Thyroid gland (tissue), 4 donors: ENCODE results near the gene ZNF469. TPM values are rescaled to one million over a fixed set of nuclear protein-coding genes. Genes with fewer than 3 reads are reported as not detected.
A peak's percentile ranks its signal among the peaks of the same experiment; 100 is the strongest.

ENCODE experiments used
- DNase-seq, 2 donors: peaks; one replicate each; pipeline ENCODE4 v3.0.0-alpha.2; 2019
- H3K27ac ChIP-seq, 3 donors: fragments of 200-600 bp; sonication (generic); 1 replicate in 2 of 3; 2 replicates in 1 of 3; pipeline ENCODE4 v1.5.1; 2016 to 2019; ENCODE audit warnings: mild to moderate bottlenecking in 1 of 3, moderate library complexity in 1 of 3
- H3K27me3 ChIP-seq: fragments of 200-600 bp; sonication (generic); one replicate; pipeline ENCODE4 v1.5.1; 2019
- H3K36me3 ChIP-seq, 2 donors: fragments of 200-600 bp; sonication (generic); one replicate each; pipeline ENCODE4 v1.5.1; 2016 to 2019
- H3K4me1 ChIP-seq, 2 donors: fragments of 200-600 bp; sonication (generic); one replicate each; pipeline ENCODE4 v1.5.1; 2017 to 2019
- H3K4me3 ChIP-seq, 3 donors: fragments of 200-600 bp; sonication (generic); replicated peaks in 1 of 3; 1 replicate in 2 of 3; 2 replicates in 1 of 3; pipeline ENCODE4 v1.5.1; 2016; ENCODE audit warnings: mild to moderate bottlenecking in 1 of 3
- H3K9me3 ChIP-seq: fragments of 200-600 bp; sonication (generic); one replicate; pipeline ENCODE4 v1.5.1; 2017
- POLR2A ChIP-seq, 2 donors: fragments of 450-650 bp; IDR thresholded peaks; one replicate each; pipeline ENCODE4 v1.6.1; 2017; ENCODE audit warnings: antibody characterized with exemption in 2 of 2, mild to moderate bottlenecking in 2 of 2, moderate library complexity in 1 of 2
- WGBS, 2 donors: methylation state at CpG; one replicate each; pipeline ENCODE4 v1.1.5; 2017; 5-methylcytosine and 5-hydroxymethylcytosine counted together
- intact Hi-C: fragments of 100-400 bp; cut with DNase I; formaldehyde crosslinking; loops from one replicate; pipeline ENCODE4 v1.15.1; 2023
- total RNA-seq, 4 donors: library from RNA; depleted of rRNA; stranded (reverse); fragments of >200 nt; gene quantifications; one replicate each; pipeline ENCODE4 v1.2.3, GENCODE V29; 2016
- TF ChIP-seq, protein P1 (sequence below), 6 experiments: fragments of 200-600 bp in 3 of 6; fragments of 450-650 bp in 3 of 6; sonication (generic) in 3 of 6; IDR thresholded peaks; one replicate each; pipeline ENCODE4 v1.5.1; 2016 to 2019; ENCODE audit warnings: antibody characterized with exemption in 6 of 6, mild to moderate bottlenecking in 2 of 6, inconsistent platforms in 1 of 6, moderate library complexity in 1 of 6

The ZNF469 gene
- total RNA-seq, 4 donors from 2014 or later: 0.22 to 0.96 (median 0.32) TPM

DNA sequence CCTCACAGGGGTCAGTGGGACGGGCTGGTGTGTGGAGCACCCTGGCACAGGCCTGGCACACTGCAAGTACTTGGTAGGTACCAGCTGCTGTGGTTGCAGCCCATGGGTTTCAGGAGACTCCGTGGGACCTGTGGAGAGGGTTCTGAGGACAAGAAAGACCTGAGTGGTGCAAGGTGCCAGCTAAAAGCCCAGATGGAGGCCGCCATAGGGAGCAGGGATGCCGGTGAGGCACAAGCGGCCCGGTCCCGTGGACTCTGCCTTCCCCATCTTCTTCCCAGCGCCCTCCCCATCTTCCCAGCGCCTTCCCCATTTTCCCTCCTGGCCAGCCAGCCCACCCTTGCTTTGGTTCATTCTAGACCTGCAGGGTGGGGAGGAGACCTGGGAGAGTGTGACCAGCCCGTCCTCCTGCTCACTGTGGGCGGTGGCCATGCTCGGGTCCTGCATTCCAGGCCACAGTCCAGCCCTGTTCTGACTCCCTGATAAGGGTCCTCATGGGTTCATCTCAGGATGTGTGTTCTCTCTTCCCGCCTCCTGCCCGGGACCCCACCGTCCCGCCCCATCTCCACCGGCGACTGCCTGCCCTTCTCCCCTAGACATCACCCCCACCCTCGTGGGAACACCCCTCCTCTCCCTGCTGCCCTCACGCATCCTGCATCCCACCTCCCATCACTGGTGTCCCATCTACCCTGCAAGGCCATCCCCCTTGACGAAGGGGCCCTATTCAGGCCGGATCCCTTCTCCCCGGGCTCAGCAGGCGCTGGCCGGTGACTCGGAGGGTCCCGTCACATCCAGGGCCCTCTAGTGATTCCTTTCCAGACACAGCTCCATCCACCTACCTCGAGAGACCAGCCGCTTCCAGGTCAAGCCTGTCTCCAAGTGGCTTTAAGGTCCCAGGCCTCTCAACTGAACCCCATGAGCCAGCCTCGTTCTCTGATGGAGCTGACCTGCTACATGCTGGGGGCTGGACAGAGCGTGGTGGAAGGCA lies 3.4 kb downstream of the ZNF469 start:
- 87 to 90% methylated on average over 30 to 31 of the region's 31 CpGs for WGBS, 2 donors
- no peaks in the 10 kb centered on the region for H3K9me3 ChIP-seq
- peaks cover 5 to 20% of the 10 kb centered on the region in 2 donors for H3K4me1 ChIP-seq
- DNase-seq: no peak
- no peak overlapping the region for H3K4me3 ChIP-seq
- intact Hi-C loops: no loop called here
- TF ChIP-seq POLR2A (IDR thresholded peaks at IDR 0.05): no peak
- TF ChIP-seq, protein P1, sequence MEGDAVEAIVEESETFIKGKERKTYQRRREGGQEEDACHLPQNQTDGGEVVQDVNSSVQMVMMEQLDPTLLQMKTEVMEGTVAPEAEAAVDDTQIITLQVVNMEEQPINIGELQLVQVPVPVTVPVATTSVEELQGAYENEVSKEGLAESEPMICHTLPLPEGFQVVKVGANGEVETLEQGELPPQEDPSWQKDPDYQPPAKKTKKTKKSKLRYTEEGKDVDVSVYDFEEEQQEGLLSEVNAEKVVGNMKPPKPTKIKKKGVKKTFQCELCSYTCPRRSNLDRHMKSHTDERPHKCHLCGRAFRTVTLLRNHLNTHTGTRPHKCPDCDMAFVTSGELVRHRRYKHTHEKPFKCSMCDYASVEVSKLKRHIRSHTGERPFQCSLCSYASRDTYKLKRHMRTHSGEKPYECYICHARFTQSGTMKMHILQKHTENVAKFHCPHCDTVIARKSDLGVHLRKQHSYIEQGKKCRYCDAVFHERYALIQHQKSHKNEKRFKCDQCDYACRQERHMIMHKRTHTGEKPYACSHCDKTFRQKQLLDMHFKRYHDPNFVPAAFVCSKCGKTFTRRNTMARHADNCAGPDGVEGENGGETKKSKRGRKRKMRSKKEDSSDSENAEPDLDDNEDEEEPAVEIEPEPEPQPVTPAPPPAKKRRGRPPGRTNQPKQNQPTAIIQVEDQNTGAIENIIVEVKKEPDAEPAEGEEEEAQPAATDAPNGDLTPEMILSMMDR (IDR thresholded peaks at IDR 0.05): no peak
- H3K27ac ChIP-seq: no peak overlapping the region
- no peaks in the 10 kb centered on the region for H3K27me3 ChIP-seq
- H3K36me3 ChIP-seq: no peaks in the 10 kb centered on the region

DNA sequence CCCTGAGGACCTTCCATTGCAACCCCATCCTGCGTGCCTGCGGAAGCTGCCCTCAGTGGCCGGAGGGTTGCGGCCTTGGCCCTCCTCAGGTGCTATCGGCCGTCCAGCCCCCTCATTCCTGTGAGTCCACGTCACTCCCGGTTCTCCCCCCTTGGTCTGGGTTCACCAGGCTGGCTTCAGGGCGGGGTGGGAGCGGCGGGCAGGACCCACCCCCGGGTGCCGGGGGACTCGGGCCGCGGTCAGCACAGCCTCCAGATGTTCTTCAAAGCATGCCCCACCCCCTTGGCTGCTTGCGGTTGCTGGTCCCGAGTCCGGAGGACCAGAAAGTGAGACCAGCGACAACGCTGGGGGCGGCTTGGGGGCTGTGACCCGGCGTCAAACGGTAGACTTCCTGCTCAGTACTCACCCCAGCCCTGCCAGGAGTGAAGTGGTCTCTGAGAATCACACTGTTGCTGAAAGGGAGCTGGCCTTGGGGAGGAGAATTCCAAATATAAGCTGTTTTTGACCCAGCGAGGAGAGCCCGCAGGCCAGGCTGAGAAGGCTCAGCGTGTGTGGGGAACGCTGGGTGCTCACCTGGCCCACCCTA lies 4.5 kb downstream of the ZNF469 start:
- intact Hi-C loops: no loop called here
- no peak overlapping the region for H3K27ac ChIP-seq
- H3K27me3 ChIP-seq: no peaks in the 10 kb centered on the region
- no peak for DNase-seq
- TF ChIP-seq, protein P1 (IDR thresholded peaks at IDR 0.05): no peak
- TF ChIP-seq POLR2A (IDR thresholded peaks at IDR 0.05): no peak
- H3K4me3 ChIP-seq: no peak overlapping the region
- H3K9me3 ChIP-seq: no peaks in the 10 kb centered on the region
- 66 to 77% methylated on average over 12 to 21 of the region's 29 CpGs for WGBS, 2 donors
- peaks cover 5 to 20% of the 10 kb centered on the region in 2 donors for H3K4me1 ChIP-seq
- H3K36me3 ChIP-seq: no peaks in the 10 kb centered on the region

DNA sequence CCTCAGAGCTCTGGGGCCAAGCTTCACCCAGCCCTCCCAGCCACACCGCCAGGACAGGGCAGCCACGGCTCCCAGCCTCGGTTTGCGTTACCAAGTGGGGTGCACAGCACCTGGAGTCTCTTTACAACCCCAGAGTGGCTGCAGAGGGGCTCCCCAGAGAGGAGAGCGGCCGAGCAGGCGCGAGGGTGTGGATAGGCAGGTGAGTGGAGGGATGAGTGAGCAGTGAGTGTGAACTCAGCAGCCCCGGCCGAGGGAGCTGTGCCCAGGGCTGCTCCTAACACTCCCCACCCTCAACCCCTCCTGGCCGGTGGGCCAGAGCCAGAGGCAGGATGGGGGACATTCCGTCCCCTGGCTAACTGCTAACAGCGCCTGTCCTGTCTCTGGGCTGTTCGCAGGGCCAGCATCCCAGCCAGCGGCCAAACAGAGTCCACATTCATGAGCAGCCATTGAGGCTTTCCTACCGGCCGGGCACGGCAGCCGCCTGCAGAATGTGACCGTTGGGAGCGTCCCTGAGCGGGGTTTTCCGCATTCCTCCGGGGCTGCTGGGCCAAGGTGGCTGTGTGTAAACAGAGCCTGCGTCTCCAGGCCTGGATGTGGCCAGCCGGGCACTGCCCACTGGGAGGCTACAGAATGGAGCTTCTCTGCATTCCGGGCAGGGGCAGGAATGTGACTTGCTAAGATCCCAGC lies 5.3 kb downstream of the ZNF469 start:
- peaks cover 5 to 20% of the 10 kb centered on the region in 2 donors for H3K4me1 ChIP-seq
- peak overlapping the region in 1 of 3 donors; percentile 36 for H3K27ac ChIP-seq
- H3K4me3 ChIP-seq: no peak overlapping the region
- no peak for TF ChIP-seq POLR2A (IDR thresholded peaks at IDR 0.05)
- TF ChIP-seq, protein P1 (IDR thresholded peaks at IDR 0.05): no peak
- DNase-seq: peak; percentile 56 to 71
- no peaks in the 10 kb centered on the region for H3K27me3 ChIP-seq
- intact Hi-C loops: no loop called here
- no peaks in the 10 kb centered on the region for H3K9me3 ChIP-seq
- H3K36me3 ChIP-seq: no peaks in the 10 kb centered on the region
- 57 to 65% methylated on average over 11 to 15 of the region's 27 CpGs for WGBS, 2 donors

DNA sequence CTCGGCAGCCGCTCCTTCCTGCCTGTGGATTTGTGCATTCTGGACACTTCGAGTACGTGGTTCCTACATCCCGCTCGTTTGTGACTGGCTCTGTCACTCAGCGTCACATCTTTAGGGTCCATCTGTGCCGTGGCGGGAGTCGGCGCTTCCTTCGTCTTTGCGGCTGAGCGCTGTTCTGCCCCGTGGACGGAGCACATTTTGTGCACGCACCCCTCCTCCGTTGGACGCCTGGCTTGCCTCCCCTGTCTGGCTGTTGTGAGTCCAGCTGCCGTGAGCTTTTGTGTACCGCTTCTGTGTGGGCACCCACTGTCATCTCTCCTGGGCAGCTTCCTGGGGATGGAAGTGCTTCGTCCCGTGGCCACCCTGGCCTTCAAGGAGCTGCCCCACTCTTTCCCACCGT lies 6.4 kb downstream of the ZNF469 start:
- DNase-seq: no peak
- WGBS, 2 donors: 88 to 93% methylated on average over 24 of the region's 24 CpGs
- no peak for TF ChIP-seq POLR2A (IDR thresholded peaks at IDR 0.05)
- TF ChIP-seq, protein P1 (IDR thresholded peaks at IDR 0.05): no peak
- Histone ChIP-seq H3K4me1 (peaks cover 5 to 11% of the 10 kb centered on the region in 2 donors), H3K27me3 (no peaks in the 10 kb centered on the region), H3K36me3 (no peaks in the 10 kb centered on the region), H3K4me3 (no peak overlapping the region), H3K27ac (no peak overlapping the region), H3K9me3 (no peaks in the 10 kb centered on the region)
- intact Hi-C loops: no loop called here
